Bronchial smooth muscle cell (primary cell): ENCODE results near the gene TP53I13. TPM values are rescaled to one million over a fixed set of nuclear protein-coding genes. Genes with fewer than 3 reads are reported as not detected.

Experiments used
- total RNA-seq: library from RNA; depleted of rRNA; stranded (reverse); fragments of >200 nt; gene quantifications from 2 replicates; pipeline ENCODE4 v1.2.1, GENCODE V29; 2014

TP53I13 gene, protein sequence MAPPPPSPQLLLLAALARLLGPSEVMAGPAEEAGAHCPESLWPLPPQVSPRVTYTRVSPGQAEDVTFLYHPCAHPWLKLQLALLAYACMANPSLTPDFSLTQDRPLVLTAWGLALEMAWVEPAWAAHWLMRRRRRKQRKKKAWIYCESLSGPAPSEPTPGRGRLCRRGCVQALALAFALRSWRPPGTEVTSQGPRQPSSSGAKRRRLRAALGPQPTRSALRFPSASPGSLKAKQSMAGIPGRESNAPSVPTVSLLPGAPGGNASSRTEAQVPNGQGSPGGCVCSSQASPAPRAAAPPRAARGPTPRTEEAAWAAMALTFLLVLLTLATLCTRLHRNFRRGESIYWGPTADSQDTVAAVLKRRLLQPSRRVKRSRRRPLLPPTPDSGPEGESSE
- 25.4 and 35.0 TPM in 2 replicates for total RNA-seq

GRCh38 chr17:29568331-29569244 is at the start of gene TP53I13:
TSS of gene TP53I13 (plus strand) at chr17:29568701. CDS start at chr17:29568759, 58 bp downstream.

GRCh38 chr17:29566473-29567303 is 1.8 kb upstream of the TP53I13 start, which contains the start of gene ABHD15:
TSS of gene ABHD15 (minus strand) at chr17:29567037. CDS start at chr17:29566966, 71 bp downstream.

DNA sequence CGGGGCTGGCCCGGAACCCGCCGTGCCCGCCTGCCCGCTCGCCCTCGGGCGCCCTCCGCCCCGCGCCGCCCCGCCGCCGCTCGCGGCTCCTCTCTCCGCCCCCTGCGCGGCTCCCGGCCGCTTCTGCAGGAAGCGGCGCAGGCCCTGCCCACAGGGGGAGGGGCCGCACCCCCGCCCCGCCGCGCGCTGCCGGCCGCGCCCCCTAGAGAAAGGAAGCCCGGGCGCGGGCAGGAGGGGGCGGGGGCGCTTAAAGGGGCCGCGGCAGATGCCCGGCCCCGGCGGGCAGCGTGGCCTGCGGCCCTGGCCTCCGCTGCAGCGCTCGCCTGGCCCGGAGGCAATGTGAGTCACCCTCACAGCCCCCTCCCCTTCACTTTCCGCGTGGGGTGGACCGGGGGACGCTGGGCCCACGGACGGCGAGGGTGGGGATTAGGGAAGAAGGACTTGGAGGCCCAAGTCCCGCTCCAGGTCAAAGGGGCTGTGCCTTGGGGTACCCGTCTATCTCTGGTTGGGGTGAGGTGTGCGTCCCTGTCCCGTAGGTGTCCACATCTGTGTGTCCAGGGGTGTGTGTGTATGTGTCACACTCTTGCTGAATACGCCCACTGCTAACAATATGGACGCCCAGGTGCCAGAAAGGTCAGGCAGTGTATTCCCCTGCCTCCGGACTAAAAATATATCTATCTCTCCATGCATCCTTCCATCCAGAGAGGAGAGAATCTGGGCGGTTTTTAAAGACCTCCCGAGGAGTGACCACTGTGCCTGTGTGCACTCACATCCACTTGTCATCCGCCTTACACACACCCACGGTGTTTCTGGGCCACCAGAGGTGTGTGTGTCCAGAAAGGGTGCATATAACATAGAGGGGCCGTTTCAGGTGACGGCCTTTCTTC is 21.3 kb downstream of the TP53I13 start, which contains the start of gene GIT1:
TSS of gene GIT1 (minus strand) at position 125 of the 887 bp plus-strand sequence. CDS start 270 bp downstream, outside the sequence.

GRCh38 chr17:29592850-29593551 is 24.5 kb downstream of the TP53I13 start, which contains the start of gene ANKRD13B:
TSS of gene ANKRD13B (plus strand) at chr17:29593132. CDS start at chr17:29593622, 490 bp downstream.

Other genes with a start within 250 kb of the TP53I13 start
- gene TAOK1, start 178.3 kb upstream of the TP53I13 start, total RNA-seq, result 34.0 and 38.3 TPM in 2 replicates
- gene ABHD15, start 1.7 kb upstream of the TP53I13 start, total RNA-seq, result 7.7 and 8.2 TPM in 2 replicates
- gene GIT1, start 20.9 kb downstream of the TP53I13 start, total RNA-seq, result 14.3 and 22.7 TPM in 2 replicates
- 5.2 and 10.9 TPM in 2 replicates for gene ANKRD13B, start 24.4 kb downstream of the TP53I13 start, total RNA-seq
- gene CORO6, start 54.2 kb downstream of the TP53I13 start, total RNA-seq, result 9.6 and 10.2 TPM in 2 replicates